PFSK-1 (cell line): ENCODE data around the gene HECA.

Experiments used
- POLR2AphosphoS5 ChIP-seq: IDR thresholded peaks from 2 replicates; pipeline ENCODE4 v1.6.1; 2012; ENCODE audit warnings: low read depth, mild to moderate bottlenecking, control low read depth, low read length, moderate library complexity
- SIN3A ChIP-seq: IDR thresholded peaks from 2 replicates; pipeline ENCODE4 v1.6.1; 2012; ENCODE audit warnings: mild to moderate bottlenecking, low read length, moderate library complexity, borderline replicate concordance; ENCODE audit not compliant: insufficient read depth
- TAF1 ChIP-seq: IDR thresholded peaks from 2 replicates; pipeline ENCODE4 v1.6.1; 2012; ENCODE audit warnings: low read length, control low read depth, borderline replicate concordance; ENCODE audit not compliant: insufficient read depth
- TF ChIP-seq, protein P1 (sequence below), 2 experiments: IDR thresholded peaks; 2 replicates each; pipeline versions ENCODE4 v1.6.1 to v1.8.0; 2011 to 2012; ENCODE audit warnings: low read depth in 2 of 2, low read length in 2 of 2, control low read depth in 1 of 2, inconsistent platforms in 1 of 2, mild to moderate bottlenecking in 1 of 2, moderate library complexity in 1 of 2; ENCODE audit not compliant: insufficient read depth in 1 of 2

DNA sequence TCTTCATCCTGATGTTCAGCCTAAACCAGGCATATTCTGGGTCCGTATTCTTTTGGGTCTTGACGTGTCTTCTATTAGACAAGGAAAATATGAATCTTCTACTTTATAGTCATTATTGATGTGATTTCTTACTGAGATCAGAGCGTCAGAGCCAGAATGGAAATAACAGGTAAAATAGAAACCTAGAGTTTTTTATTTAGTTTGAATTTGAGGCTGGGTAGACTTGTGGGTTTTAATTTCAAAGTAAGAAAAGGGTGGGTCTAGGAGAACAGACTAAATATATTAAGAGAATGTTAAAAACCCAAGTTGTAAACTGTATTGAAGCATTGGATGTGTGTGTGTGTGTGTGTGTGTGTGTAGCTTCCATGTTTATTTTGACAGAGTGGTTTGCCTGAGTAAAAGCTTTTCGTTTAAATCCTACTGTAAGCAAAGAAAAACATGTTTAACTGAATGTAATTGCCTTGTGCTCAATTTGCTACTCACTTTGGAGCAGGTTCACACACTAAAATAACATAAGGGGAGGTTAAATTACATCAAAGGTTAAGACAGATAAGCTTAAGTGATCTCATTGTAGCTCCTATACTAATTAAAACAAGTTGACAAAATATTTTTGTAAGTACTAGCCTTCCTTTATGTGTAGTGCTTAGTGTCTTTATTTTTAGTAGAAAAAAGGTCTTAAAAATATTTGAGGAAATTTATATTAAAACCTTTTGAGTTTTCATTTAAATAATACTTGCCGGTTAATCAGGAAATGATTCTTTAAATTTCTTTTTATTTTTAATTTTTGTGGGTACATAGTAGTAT lies 17.4 kb downstream of the HECA start:
- TF ChIP-seq POLR2AphosphoS5 = no peak; the same call in 1 of the 2 replicates
- TF ChIP-seq, protein P1, sequence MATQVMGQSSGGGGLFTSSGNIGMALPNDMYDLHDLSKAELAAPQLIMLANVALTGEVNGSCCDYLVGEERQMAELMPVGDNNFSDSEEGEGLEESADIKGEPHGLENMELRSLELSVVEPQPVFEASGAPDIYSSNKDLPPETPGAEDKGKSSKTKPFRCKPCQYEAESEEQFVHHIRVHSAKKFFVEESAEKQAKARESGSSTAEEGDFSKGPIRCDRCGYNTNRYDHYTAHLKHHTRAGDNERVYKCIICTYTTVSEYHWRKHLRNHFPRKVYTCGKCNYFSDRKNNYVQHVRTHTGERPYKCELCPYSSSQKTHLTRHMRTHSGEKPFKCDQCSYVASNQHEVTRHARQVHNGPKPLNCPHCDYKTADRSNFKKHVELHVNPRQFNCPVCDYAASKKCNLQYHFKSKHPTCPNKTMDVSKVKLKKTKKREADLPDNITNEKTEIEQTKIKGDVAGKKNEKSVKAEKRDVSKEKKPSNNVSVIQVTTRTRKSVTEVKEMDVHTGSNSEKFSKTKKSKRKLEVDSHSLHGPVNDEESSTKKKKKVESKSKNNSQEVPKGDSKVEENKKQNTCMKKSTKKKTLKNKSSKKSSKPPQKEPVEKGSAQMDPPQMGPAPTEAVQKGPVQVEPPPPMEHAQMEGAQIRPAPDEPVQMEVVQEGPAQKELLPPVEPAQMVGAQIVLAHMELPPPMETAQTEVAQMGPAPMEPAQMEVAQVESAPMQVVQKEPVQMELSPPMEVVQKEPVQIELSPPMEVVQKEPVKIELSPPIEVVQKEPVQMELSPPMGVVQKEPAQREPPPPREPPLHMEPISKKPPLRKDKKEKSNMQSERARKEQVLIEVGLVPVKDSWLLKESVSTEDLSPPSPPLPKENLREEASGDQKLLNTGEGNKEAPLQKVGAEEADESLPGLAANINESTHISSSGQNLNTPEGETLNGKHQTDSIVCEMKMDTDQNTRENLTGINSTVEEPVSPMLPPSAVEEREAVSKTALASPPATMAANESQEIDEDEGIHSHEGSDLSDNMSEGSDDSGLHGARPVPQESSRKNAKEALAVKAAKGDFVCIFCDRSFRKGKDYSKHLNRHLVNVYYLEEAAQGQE (IDR thresholded peaks at IDR 0.05; ENCODE audit: insufficient read depth in 1 of 2, low read depth in 2 of 2, low read length in 2 of 2) = no peak
- TF ChIP-seq TAF1 = no peak
- no peak for TF ChIP-seq SIN3A
